ENCODE data around the gene RERG.

- TF ChIP-seq CTCF (IDR thresholded peaks at IDR 0.05) (no peak), POLR2A (IDR thresholded peaks at IDR 0.05) (no peak)
Observed at GRCh38 chr12:15179672-15180071, 41.5 kb downstream of the RERG start.
